PFSK-1 (cell line): ENCODE data around the gene NGFR.

Experiments used
- REST ChIP-seq, 2 experiments: IDR thresholded peaks; 2 replicates each; pipeline versions ENCODE4 v1.6.1 to v1.8.0; 2011 to 2012; ENCODE audit warnings: low read depth in 2 of 2, low read length in 2 of 2, control low read depth in 1 of 2, inconsistent platforms in 1 of 2, mild to moderate bottlenecking in 1 of 2, moderate library complexity in 1 of 2; ENCODE audit not compliant: insufficient read depth in 1 of 2
- TAF1 ChIP-seq: IDR thresholded peaks from 2 replicates; pipeline ENCODE4 v1.6.1; 2012; ENCODE audit warnings: low read length, control low read depth, borderline replicate concordance; ENCODE audit not compliant: insufficient read depth

- TF ChIP-seq TAF1 (no peak), REST (IDR thresholded peaks at IDR 0.05; ENCODE audit: insufficient read depth in 1 of 2, low read depth in 2 of 2, low read length in 2 of 2) (no peak)
Measured at GRCh38 chr17:49461580-49461979, 33.5 kb upstream of the NGFR start.
